Endothelial cell of umbilical vein (primary cell): Measurements from ENCODE around the gene ETFA. TPM values are rescaled to one million over a fixed set of nuclear protein-coding genes. Genes with fewer than 3 reads are reported as not detected.

Experiments used
- BruUV-seq: library from RNA; stranded (reverse); fragments of 400-500 nt; replicated peaks from 2 replicates; lab custom pipeline; 2021; lab: Mats Ljungman, UMichigan
- CTCF ChIA-PET: fragments of 300-600, 350-600 bp; sonication (Branson Sonifier 250); formaldehyde crosslinking; loops from one replicate; lab custom pipeline; 2021; ENCODE audit warnings: antibody characterized with exemption, inconsistent platforms; lab: Charles Lee
- POLR2A ChIA-PET: fragments of 300-600, 350-600 bp; sonication (Branson Sonifier 250); formaldehyde crosslinking; loops from one replicate; lab custom pipeline; 2021; ENCODE audit warnings: antibody characterized with exemption, inconsistent platforms; lab: Charles Lee
- DNase-seq: peaks from one replicate; pipeline ENCODE4 v3.0.0-alpha.2; 2011; ENCODE audit warnings: low read depth, low spot score
- FAIRE-seq: peaks from 2 replicates; lab custom pipeline; 2011; peaks lifted over from hg19 to GRCh38; lab: Jason Lieb, UNC
- H2AFZ ChIP-seq: 2 replicates; pipeline ENCODE4 v1.6.0; 2012; ENCODE audit warnings: low read depth, low read length, control low read depth, inconsistent platforms
- H3K27ac ChIP-seq: 2 replicates; pipeline ENCODE4 v1.5.1; 2011; ENCODE audit warnings: low read depth, mild to moderate bottlenecking, control low read depth, low read length, moderate library complexity; ENCODE audit not compliant: insufficient read depth
- H3K27me3 ChIP-seq, 2 experiments: 2 replicates each; pipeline versions ENCODE4 v1.6.0 to v1.6.1; 2011; ENCODE audit warnings: low read length in 2 of 2, mixed read lengths in 1 of 2; ENCODE audit not compliant: control insufficient read depth in 2 of 2, insufficient read depth in 2 of 2
- H3K36me3 ChIP-seq, 2 experiments: 2 replicates in 1 of 2; 3 replicates in 1 of 2; pipeline ENCODE4 v1.5.1; 2011; ENCODE audit warnings: low read length in 2 of 2, mild to moderate bottlenecking in 1 of 2, moderate library complexity in 1 of 2; ENCODE audit not compliant: control insufficient read depth in 2 of 2, insufficient read depth in 2 of 2; ENCODE audit errors: extremely low read depth in 1 of 2
- H3K4me1 ChIP-seq: 3 replicates; pipeline ENCODE4 v1.5.1; 2011; ENCODE audit warnings: mild to moderate bottlenecking, low read length; ENCODE audit not compliant: control insufficient read depth, insufficient read depth; ENCODE audit errors: extremely low read depth
- H3K4me2 ChIP-seq: 2 replicates; pipeline ENCODE4 v1.6.1; 2011; ENCODE audit warnings: low read length, control low read depth, mixed read lengths; ENCODE audit not compliant: insufficient read depth
- H3K4me3 ChIP-seq, 3 experiments: fragments of 200-600 bp in 1 of 3; sonication (generic), shearing (Covaris generic) in 1 of 3; replicated peaks in 1 of 3; 2 replicates each; pipeline ENCODE4 v1.5.1; 2011 to 2016; ENCODE audit warnings: control low read depth in 3 of 3, low read length in 3 of 3, mild to moderate bottlenecking in 2 of 3, inconsistent platforms in 1 of 3, low read depth in 1 of 3, moderate library complexity in 1 of 3; ENCODE audit not compliant: insufficient read depth in 1 of 3
- H3K79me2 ChIP-seq: 2 replicates; pipeline ENCODE4 v1.6.0; 2012; ENCODE audit warnings: low read length, inconsistent platforms; ENCODE audit not compliant: control insufficient read depth, insufficient read depth
- H3K9ac ChIP-seq: replicated peaks from 2 replicates; pipeline ENCODE3; 2011; ENCODE audit warnings: low read length, control low read depth; ENCODE audit not compliant: insufficient read depth; ENCODE audit errors: extremely low read depth
- H3K9me1 ChIP-seq: replicated peaks from 3 replicates; pipeline ENCODE4 v1.6.0; 2011; ENCODE audit warnings: mild to moderate bottlenecking, low read length; ENCODE audit not compliant: control insufficient read depth, insufficient read depth; ENCODE audit errors: extremely low read depth
- H3K9me3 ChIP-seq: replicated peaks from 2 replicates; pipeline ENCODE4 v1.5.1; 2012; ENCODE audit warnings: low read length, inconsistent platforms; ENCODE audit not compliant: control insufficient read depth, insufficient read depth
- H4K20me1 ChIP-seq: replicated peaks from 2 replicates; pipeline ENCODE3; 2011; ENCODE audit warnings: mild to moderate bottlenecking, low read length; ENCODE audit not compliant: control insufficient read depth, insufficient read depth; ENCODE audit errors: extremely low read depth
- EZH2 ChIP-seq: IDR thresholded peaks from 2 replicates; pipeline ENCODE4 v1.6.1; 2012; ENCODE audit warnings: borderline replicate concordance, low read depth, mild to moderate bottlenecking, moderate library complexity, low read length, inconsistent platforms; ENCODE audit not compliant: severe bottlenecking
- JUN ChIP-seq: IDR thresholded peaks from 2 replicates; pipeline ENCODE4 v1.6.1; 2011; ENCODE audit warnings: borderline replicate concordance, low read depth; ENCODE audit not compliant: insufficient read length, insufficient read depth
- MAX ChIP-seq: IDR thresholded peaks from 2 replicates; pipeline ENCODE4 v1.6.1; 2011; ENCODE audit not compliant: insufficient read depth, insufficient read length
- MYC ChIP-seq: IDR thresholded peaks from one replicate; pipeline ENCODE4 v1.6.1; 2011; ENCODE audit warnings: mild to moderate bottlenecking, low read depth, low read length
- POLR2A ChIP-seq: IDR thresholded peaks from 2 replicates; pipeline ENCODE4 v1.6.1; 2012; ENCODE audit warnings: low read depth, mild to moderate bottlenecking, control low read depth, low read length
- dilution Hi-C: fragments of 300-500 bp; cut with MboI; formaldehyde crosslinking; loops from one replicate; pipeline ENCODE4 v1.15.0; 2019; ENCODE audit warnings: low sequenced_read_pairs; ENCODE audit not compliant: extremely low pct_ligation_motif_present
- intact Hi-C: fragments of 100-400 bp; cut with micrococcal nuclease; formaldehyde crosslinking; loops from one replicate; pipeline ENCODE4 v1.10.0; 2022
- polyA plus RNA-seq, 4 experiments: library from polyadenylated mRNA; depleted of rRNA in 3 of 4; stranded (reverse) in 3 of 4; unstranded in 1 of 4; fragments of >200 nt; gene quantifications; 2 replicates each; pipeline versions ENCODE4 v1.2.1 to v1.2.3, GENCODE V29; 2011 to 2012; ENCODE audit warnings: missing spikeins in 1 of 4
- total RNA-seq: library from RNA; stranded (reverse); gene quantifications from 2 replicates; pipeline ENCODE4 v1.2.3, GENCODE V29; 2021
- TF ChIP-seq, protein P1 (sequence below), 2 donors: IDR thresholded peaks; 1 replicate in 1 of 2; 2 replicates in 1 of 2; pipeline ENCODE4 v1.5.1; 2011; ENCODE audit warnings: low read length in 2 of 2, mild to moderate bottlenecking in 2 of 2, moderate library complexity in 2 of 2, control low read depth in 1 of 2, inconsistent platforms in 1 of 2, low read depth in 1 of 2; ENCODE audit not compliant: insufficient read depth in 1 of 2; ENCODE audit errors: extremely low read depth in 1 of 2

Gene ETFA
- total and polyA plus RNA-seq, 2 donors (not counting 3 experiments of a cell fraction or from before 2014, with no cell fraction given) = 102 to 116 TPM

- no peak for TF ChIP-seq EZH2
- TF ChIP-seq, protein P1, sequence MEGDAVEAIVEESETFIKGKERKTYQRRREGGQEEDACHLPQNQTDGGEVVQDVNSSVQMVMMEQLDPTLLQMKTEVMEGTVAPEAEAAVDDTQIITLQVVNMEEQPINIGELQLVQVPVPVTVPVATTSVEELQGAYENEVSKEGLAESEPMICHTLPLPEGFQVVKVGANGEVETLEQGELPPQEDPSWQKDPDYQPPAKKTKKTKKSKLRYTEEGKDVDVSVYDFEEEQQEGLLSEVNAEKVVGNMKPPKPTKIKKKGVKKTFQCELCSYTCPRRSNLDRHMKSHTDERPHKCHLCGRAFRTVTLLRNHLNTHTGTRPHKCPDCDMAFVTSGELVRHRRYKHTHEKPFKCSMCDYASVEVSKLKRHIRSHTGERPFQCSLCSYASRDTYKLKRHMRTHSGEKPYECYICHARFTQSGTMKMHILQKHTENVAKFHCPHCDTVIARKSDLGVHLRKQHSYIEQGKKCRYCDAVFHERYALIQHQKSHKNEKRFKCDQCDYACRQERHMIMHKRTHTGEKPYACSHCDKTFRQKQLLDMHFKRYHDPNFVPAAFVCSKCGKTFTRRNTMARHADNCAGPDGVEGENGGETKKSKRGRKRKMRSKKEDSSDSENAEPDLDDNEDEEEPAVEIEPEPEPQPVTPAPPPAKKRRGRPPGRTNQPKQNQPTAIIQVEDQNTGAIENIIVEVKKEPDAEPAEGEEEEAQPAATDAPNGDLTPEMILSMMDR (IDR thresholded peaks at IDR 0.05; ENCODE audit: extremely low read depth in 1 of 2, insufficient read depth in 1 of 2, low read depth in 1 of 2, low read length in 2 of 2) = no peak
- no peak for TF ChIP-seq MYC
- no peak for TF ChIP-seq JUN
- TF ChIP-seq MAX = no peak
- TF ChIP-seq POLR2A = no peak
- Histone ChIP-seq H3K4me1 (peaks cover 10% of the 10 kb centered on the region), H3K9me1 (no peaks in the 10 kb centered on the region), H3K79me2 (no peaks in the 10 kb centered on the region), H3K36me3 (peaks cover 9 to 16% of the 10 kb centered on the region in 2 experiments), H2AFZ (no peak overlapping the region), H3K27ac (no peak overlapping the region), H3K4me3 (no peak overlapping the region), H4K20me1 (no peaks in the 10 kb centered on the region), H3K27me3 (no peaks in the 10 kb centered on the region), H3K4me2 (no peak overlapping the region), H3K9ac (no peak overlapping the region), H3K9me3 (no peaks in the 10 kb centered on the region)
- intact Hi-C loops (no loop called here), dilution Hi-C loops (no loop called here)
- ChIA-PET CTCF (interaction anchor here (0.7 kb wide), 1 partner anchor 30 kb away, joined by 3 read pairs; no protein-coding TSS in a partner anchor), POLR2A (no interaction called here)
- DNase-seq (no peak), FAIRE-seq (no peak)
- no TSS peak for BruUV-seq
These were observed 95.6 kb downstream of the ETFA start for GRCh38 chr15:76215634-76216033.

DNA sequence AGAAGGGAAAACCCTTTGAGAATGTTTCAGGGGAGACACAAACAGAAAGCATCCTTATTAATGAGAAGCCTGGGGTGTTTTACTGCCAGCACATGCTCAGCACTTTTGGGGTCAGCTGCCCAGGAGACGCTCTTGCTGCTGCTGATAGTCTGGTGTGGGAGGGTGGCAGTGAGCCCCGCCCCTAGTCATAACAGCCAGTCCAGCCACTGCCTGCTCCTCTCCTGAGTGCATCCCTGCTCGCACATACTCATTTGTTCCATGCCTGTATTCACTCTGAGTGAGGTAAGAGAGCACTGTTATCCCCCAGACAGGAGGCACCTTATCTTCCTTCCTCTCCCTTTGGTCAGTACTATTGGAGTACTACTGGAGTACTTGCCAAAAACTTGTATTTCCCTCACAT is 101.3 kb downstream of the ETFA start:
- DNase-seq (no peak), FAIRE-seq (no peak)
- Histone ChIP-seq H3K4me1 (no peaks in the 10 kb centered on the region), H3K9ac (no peak overlapping the region), H4K20me1 (no peaks in the 10 kb centered on the region), H3K27ac (no peak overlapping the region), H3K9me3 (no peaks in the 10 kb centered on the region), H2AFZ (no peak overlapping the region), H3K79me2 (no peaks in the 10 kb centered on the region), H3K36me3 (peaks cover 9 to 11% of the 10 kb centered on the region in 2 experiments), H3K4me2 (no peak overlapping the region), H3K4me3 (no peak overlapping the region), H3K27me3 (no peaks in the 10 kb centered on the region), H3K9me1 (no peaks in the 10 kb centered on the region)
- POLR2A ChIA-PET = no interaction called here
- no TSS peak for BruUV-seq
- TF ChIP-seq POLR2A = no peak
- CTCF ChIA-PET = interaction anchor here (1.2 kb wide), 1 partner anchor 8 kb away, joined by 3 read pairs; no protein-coding TSS in a partner anchor
- dilution Hi-C loops (no loop called here), intact Hi-C loops (no loop called here)
